Natural killer cell (primary cell): ENCODE measurements around the gene CKAP2. TPM values are rescaled to one million over a fixed set of nuclear protein-coding genes. Genes with fewer than 3 reads are reported as not detected.
A peak's percentile ranks its signal among the peaks of the same experiment; 100 is the strongest.

Experiments
- ATAC-seq, 3 donors: fragments of 150-1000 bp in 2 of 3; fragments of 200-7000 bp in 1 of 3; cut with Tn5 transposase; 1 replicate in 1 of 3; 2 replicates in 2 of 3; pipeline ENCODE4 v1.10.0; 2021; ENCODE audit warnings: mild to moderate bottlenecking in 2 of 3, moderate library complexity in 2 of 3
- DNase-seq, 2 donors: peaks; one replicate each; pipeline versions ENCODE4 v3.0.0 to v3.0.0-alpha.2; 2013 to 2021; ENCODE audit warnings: mixed read lengths in 1 of 2
- H3K27ac ChIP-seq: one replicate; pipeline ENCODE4 v1.5.1; 2013; ENCODE audit warnings: mild to moderate bottlenecking, low read length
- H3K27me3 ChIP-seq: one replicate; pipeline ENCODE4 v1.6.1; 2013; ENCODE audit warnings: low read length; ENCODE audit not compliant: control insufficient read depth, insufficient read depth
- H3K36me3 ChIP-seq: one replicate; pipeline ENCODE4 v1.6.1; 2013; ENCODE audit warnings: low read length; ENCODE audit not compliant: control insufficient read depth, insufficient read depth
- H3K4me1 ChIP-seq: one replicate; pipeline ENCODE4 v1.6.1; 2013; ENCODE audit warnings: low read length; ENCODE audit not compliant: control insufficient read depth, insufficient read depth
- H3K4me3 ChIP-seq: one replicate; pipeline ENCODE4 v1.5.1; 2013; ENCODE audit warnings: low read length
- H3K9me3 ChIP-seq: one replicate; pipeline ENCODE4 v1.6.1; 2013; ENCODE audit warnings: low read length; ENCODE audit not compliant: control insufficient read depth, insufficient read depth
- H3K27ac Mint-ChIP-seq, 2 donors: one replicate each; pipeline ENCODE4 v1.8.0; 2022; ENCODE audit warnings: mild to moderate bottlenecking in 2 of 2, mixed read lengths in 2 of 2, moderate library complexity in 1 of 2
- H3K27me3 Mint-ChIP-seq, 2 donors: one replicate each; pipeline ENCODE4 v1.8.0; 2022; ENCODE audit warnings: low read depth in 2 of 2, mixed read lengths in 2 of 2
- H3K36me3 Mint-ChIP-seq: one replicate; pipeline ENCODE4 v1.8.0; 2022; ENCODE audit warnings: mixed read lengths
- H3K4me1 Mint-ChIP-seq, 2 donors: one replicate each; pipeline ENCODE4 v1.8.0; 2022; ENCODE audit warnings: mixed read lengths in 2 of 2
- H3K4me3 Mint-ChIP-seq: one replicate; pipeline ENCODE4 v1.8.0; 2022; ENCODE audit warnings: mild to moderate bottlenecking, moderate library complexity, mixed read lengths
- H3K9me3 Mint-ChIP-seq, 2 donors: one replicate each; pipeline ENCODE4 v1.8.0; 2022; ENCODE audit warnings: mixed read lengths in 2 of 2
- CTCF ChIP-seq: fragments of 200-600 bp; IDR thresholded peaks from one replicate; pipeline ENCODE4 v1.8.0; 2022; ENCODE audit warnings: antibody characterized with exemption
- WGBS: methylation state at CpG from one replicate; pipeline ENCODE4 v1.1.7; 2013; ENCODE audit warnings: missing lambda C conversion rate; ENCODE audit not compliant: insufficient coverage; 5-methylcytosine and 5-hydroxymethylcytosine counted together
- intact Hi-C: fragments of 100-400 bp; cut with micrococcal nuclease; formaldehyde crosslinking; loops from one replicate; pipeline ENCODE4 v1.14.2; 2022
- total RNA-seq, 4 donors: library from RNA; stranded (reverse); fragments of 120-200 nt in 1 of 4; gene quantifications; one replicate each; pipeline versions ENCODE4 v1.2.3 to v1.2.4, GENCODE V29; 2013 to 2022

CKAP2 gene
- total RNA-seq, 3 donors from 2014 or later (not counting 1 experiment from before 2014, with no cell fraction given) = 12.0 to 15.6 (median 13.1) TPM

- DNase-seq (no peak), ATAC-seq (no peak)
- Histone ChIP-seq H3K27me3 (no peaks in the 10 kb centered on the region), H3K27ac (no peak overlapping the region), H3K4me3 (no peak overlapping the region), H3K36me3 (no peaks in the 10 kb centered on the region), H3K4me1 (peaks cover 25% of the 10 kb centered on the region), H3K9me3 (no peaks in the 10 kb centered on the region)
- peaks cover 44 to 50% of the 10 kb centered on the region in 2 donors for H3K4me1 Mint-ChIP-seq
- H3K9me3 Mint-ChIP-seq = no peaks in the 10 kb centered on the region
- peak overlapping the region; percentile 87 to 93 for H3K27ac Mint-ChIP-seq
- TF ChIP-seq CTCF = no peak
- H3K27me3 Mint-ChIP-seq = peaks cover 0 to 2% of the 10 kb centered on the region in 2 donors
- intact Hi-C loops = loop anchor here (5.0 kb wide), 1 partner anchor 201 kb away; the partner anchor contains the start of gene SUGT1
- no peaks in the 10 kb centered on the region for H3K36me3 Mint-ChIP-seq
- H3K4me3 Mint-ChIP-seq = peak overlapping the region; percentile 86
- WGBS = 98% methylated on average over 23 of the region's 24 CpGs
Observed at GRCh38 chr13:52451135-52451804, 4.0 kb upstream of the CKAP2 start.

- Histone ChIP-seq H3K4me3 (no peak overlapping the region), H3K27me3 (no peaks in the 10 kb centered on the region), H3K36me3 (no peaks in the 10 kb centered on the region), H3K27ac (no peak overlapping the region), H3K4me1 (peaks cover 25% of the 10 kb centered on the region), H3K9me3 (no peaks in the 10 kb centered on the region)
- ATAC-seq (no peak), DNase-seq (no peak)
- H3K9me3 Mint-ChIP-seq = no peaks in the 10 kb centered on the region
- intact Hi-C loops = loop anchor here (5.0 kb wide), 1 partner anchor 200 kb away; the partner anchor contains the start of gene SUGT1
- H3K4me1 Mint-ChIP-seq = peaks cover 44 to 51% of the 10 kb centered on the region in 2 donors
- H3K4me3 Mint-ChIP-seq = peak overlapping the region; percentile 47
- TF ChIP-seq CTCF = no peak
- no peaks in the 10 kb centered on the region for H3K36me3 Mint-ChIP-seq
- H3K27ac Mint-ChIP-seq = no peak overlapping the region
- peaks cover 0 to 2% of the 10 kb centered on the region in 2 donors for H3K27me3 Mint-ChIP-seq
- WGBS = 87% methylated on average over 2 of the region's 2 CpGs
Observed at GRCh38 chr13:52452470-52452869, 2.8 kb upstream of the CKAP2 start.

- Mint-ChIP-seq H3K36me3 (no peaks in the 10 kb centered on the region), H3K9me3 (no peaks in the 10 kb centered on the region), H3K27me3 (peaks cover 0 to 2% of the 10 kb centered on the region in 2 donors), H3K4me3 (peak overlapping the region; percentile 88), H3K4me1 (peaks cover 27 to 33% of the 10 kb centered on the region in 2 donors), H3K27ac (peak overlapping the region; percentile 93 to 97)
- no peak for TF ChIP-seq CTCF
- DNase-seq = peak; percentile 26 to 64
- Histone ChIP-seq H3K27ac (peak overlapping the region; percentile 80), H3K36me3 (no peaks in the 10 kb centered on the region), H3K27me3 (no peaks in the 10 kb centered on the region), H3K9me3 (no peaks in the 10 kb centered on the region), H3K4me3 (peak overlapping the region; percentile 60), H3K4me1 (peaks cover 12% of the 10 kb centered on the region)
- intact Hi-C loops = loop anchor here (2.0 to 5.0 kb wide), 3 partner anchors 198 to 652 kb away; partner anchors contain the start of genes ALG11 and SUGT1
- ATAC-seq = peak in 1 of 3 donors; percentile 4
- WGBS = 3% methylated on average over 3 of the region's 8 CpGs
Observed at GRCh38 chr13:52454459-52454819, 839 bp upstream of the CKAP2 start.
